Measurements from ENCODE around the gene KLHL17.

DNA sequence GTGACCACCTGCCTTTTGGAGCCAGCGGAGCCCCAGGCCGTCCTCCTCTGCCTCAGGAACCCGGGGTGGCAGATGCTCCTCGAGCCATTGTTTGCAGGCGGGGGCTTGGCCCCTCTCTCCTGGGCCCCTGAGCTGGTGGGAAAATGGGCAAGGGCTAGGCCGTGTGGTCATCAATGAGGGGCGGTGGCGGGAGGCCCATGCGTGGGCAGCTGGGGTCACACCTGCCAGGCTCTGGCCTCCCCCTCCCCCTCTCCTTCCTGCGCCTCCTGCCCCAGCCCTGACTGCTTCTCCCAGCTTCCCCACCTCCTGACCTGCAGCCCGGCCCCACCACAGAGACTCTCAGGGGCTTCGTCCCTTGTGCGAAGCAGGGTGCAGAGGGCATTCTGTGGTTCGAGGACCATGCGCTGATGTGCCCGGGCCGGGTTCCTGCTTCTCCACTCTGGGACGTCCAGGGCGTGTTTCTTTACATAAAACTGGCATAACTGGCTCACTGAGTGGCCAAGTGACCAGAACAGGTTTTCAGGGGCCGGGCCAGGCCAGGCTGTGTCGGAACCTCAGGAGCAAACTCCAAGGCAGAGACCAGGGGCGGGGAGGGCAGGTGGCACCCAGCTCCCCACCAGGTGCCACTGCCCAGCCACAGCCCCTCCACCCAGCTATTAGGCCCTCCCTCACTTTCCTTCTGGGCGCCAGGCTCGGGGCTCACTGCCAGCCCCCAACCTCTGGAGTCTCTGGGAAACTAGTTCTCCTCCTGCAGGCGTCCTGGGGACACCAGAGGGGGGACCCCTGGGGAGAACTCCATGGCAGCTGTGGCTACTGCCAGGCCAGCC is 27.4 kb upstream of the KLHL17 start:
- TF ChIP-seq, protein P1, sequence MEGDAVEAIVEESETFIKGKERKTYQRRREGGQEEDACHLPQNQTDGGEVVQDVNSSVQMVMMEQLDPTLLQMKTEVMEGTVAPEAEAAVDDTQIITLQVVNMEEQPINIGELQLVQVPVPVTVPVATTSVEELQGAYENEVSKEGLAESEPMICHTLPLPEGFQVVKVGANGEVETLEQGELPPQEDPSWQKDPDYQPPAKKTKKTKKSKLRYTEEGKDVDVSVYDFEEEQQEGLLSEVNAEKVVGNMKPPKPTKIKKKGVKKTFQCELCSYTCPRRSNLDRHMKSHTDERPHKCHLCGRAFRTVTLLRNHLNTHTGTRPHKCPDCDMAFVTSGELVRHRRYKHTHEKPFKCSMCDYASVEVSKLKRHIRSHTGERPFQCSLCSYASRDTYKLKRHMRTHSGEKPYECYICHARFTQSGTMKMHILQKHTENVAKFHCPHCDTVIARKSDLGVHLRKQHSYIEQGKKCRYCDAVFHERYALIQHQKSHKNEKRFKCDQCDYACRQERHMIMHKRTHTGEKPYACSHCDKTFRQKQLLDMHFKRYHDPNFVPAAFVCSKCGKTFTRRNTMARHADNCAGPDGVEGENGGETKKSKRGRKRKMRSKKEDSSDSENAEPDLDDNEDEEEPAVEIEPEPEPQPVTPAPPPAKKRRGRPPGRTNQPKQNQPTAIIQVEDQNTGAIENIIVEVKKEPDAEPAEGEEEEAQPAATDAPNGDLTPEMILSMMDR (IDR thresholded peaks at IDR 0.05; ENCODE audit: low read length): no peak
- no peak for TF ChIP-seq EZH2phosphoT487 (IDR thresholded peaks at IDR 0.05; ENCODE audit: low read length)
